BLaER1 treated with 17β-estradiol and CSF1 and Interleukin-3, amounts not matched to agents 10 nM and 100 nM (cell line): Measurements from ENCODE around the gene SQSTM1.

Source experiments
- H3K27ac ChIP-seq, 11 experiments: shearing (Covaris generic); formaldehyde crosslinking; 2 replicates each; pipeline ENCODE4 v1.8.1; 2022
- H3K27me3 ChIP-seq, 11 experiments: shearing (Covaris generic); formaldehyde crosslinking; 2 replicates each; pipeline ENCODE4 v1.8.1; 2022
- H3K36me3 ChIP-seq, 11 experiments: shearing (Covaris generic); formaldehyde crosslinking; 2 replicates each; pipeline ENCODE4 v1.8.1; 2022
- H3K4me1 ChIP-seq, 10 experiments: shearing (Covaris generic); formaldehyde crosslinking; 2 replicates each; pipeline ENCODE4 v1.8.1; 2022
- H3K4me2 ChIP-seq, 11 experiments: shearing (Covaris generic); formaldehyde crosslinking; 2 replicates each; pipeline ENCODE4 v1.8.1; 2022
- H3K4me3 ChIP-seq, 10 experiments: shearing (Covaris generic); formaldehyde crosslinking; 2 replicates each; pipeline ENCODE4 v1.8.1; 2022
- H3K9ac ChIP-seq, 11 experiments: shearing (Covaris generic); formaldehyde crosslinking; 2 replicates each; pipeline ENCODE4 v1.8.1; 2022
- H3K9me3 ChIP-seq, 11 experiments: shearing (Covaris generic); formaldehyde crosslinking; replicated peaks in 1 of 11; 2 replicates each; pipeline ENCODE4 v1.8.1; 2022
- H4K20me1 ChIP-seq, 11 experiments: shearing (Covaris generic); formaldehyde crosslinking; 2 replicates each; pipeline ENCODE4 v1.8.1; 2022
- Cebpa-rat ChIP-seq, 11 experiments: shearing (Covaris generic); IDR thresholded peaks; 2 replicates each; pipeline ENCODE4 v1.8.1; 2022

Gene SQSTM1

DNA sequence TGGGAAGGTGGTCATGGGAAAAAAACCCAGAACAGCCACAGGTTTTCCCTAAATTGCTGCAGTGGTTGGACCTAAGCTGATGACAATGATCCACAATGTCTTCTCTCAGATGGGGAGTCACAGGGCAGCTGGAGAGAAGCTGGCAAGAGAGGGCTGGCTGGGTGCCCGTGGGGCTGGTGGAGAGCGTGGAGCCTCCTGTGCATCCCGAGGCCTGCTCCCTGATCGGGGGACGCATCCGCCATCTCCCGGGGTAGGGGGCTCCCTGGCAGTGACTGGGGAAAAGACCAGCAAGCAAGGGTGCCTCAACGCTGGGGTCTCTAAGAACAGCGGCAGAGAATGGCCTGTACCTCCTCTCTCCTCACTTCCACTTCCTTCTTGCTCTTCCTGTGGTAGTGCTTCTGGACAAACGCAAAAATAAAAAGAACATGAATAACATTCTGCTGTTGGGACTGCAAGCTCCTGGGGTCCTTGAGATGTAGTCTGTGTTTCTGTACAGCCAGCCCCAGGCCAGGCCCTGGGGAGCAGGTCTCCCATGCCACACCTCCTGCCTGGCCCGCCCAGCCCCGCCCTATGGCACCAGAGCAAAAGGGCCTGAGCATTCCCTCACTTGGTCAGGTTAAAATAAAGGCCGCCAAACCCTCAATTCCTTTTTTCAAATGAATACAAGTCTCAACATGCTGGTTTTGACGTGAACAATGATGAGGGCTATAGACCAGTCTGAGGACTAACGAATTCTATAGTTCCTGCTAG, 45.0 kb downstream of the SQSTM1 start:
- peak overlapping the region in 5 of 11 experiments; percentile 2 to 45 (median 20); a peak in 3 of 22 replicates for H3K4me2 ChIP-seq
- H3K36me3 ChIP-seq: peaks cover 65 to 91% (median 85%) of the 10 kb centered on the region in 11 experiments
- no peak overlapping the region for H3K9ac ChIP-seq
- H3K4me3 ChIP-seq: no peak overlapping the region
- TF ChIP-seq Cebpa-rat (IDR thresholded peaks at IDR 0.05): no peak
- peaks cover 0 to 21% (median 13%) of the 10 kb centered on the region in 11 experiments; a peak in 18 of 22 replicates for H3K9me3 ChIP-seq
- peaks cover 27 to 44% (median 38%) of the 10 kb centered on the region in 10 experiments for H3K4me1 ChIP-seq
- peaks cover 0 to 52% (median 5%) of the 10 kb centered on the region in 11 experiments; a peak in 10 of 22 replicates for H4K20me1 ChIP-seq
- no peaks in the 10 kb centered on the region for H3K27me3 ChIP-seq
- H3K27ac ChIP-seq: peak overlapping the region in 1 of 11 experiments; percentile 77; a peak in 1 of 22 replicates

DNA sequence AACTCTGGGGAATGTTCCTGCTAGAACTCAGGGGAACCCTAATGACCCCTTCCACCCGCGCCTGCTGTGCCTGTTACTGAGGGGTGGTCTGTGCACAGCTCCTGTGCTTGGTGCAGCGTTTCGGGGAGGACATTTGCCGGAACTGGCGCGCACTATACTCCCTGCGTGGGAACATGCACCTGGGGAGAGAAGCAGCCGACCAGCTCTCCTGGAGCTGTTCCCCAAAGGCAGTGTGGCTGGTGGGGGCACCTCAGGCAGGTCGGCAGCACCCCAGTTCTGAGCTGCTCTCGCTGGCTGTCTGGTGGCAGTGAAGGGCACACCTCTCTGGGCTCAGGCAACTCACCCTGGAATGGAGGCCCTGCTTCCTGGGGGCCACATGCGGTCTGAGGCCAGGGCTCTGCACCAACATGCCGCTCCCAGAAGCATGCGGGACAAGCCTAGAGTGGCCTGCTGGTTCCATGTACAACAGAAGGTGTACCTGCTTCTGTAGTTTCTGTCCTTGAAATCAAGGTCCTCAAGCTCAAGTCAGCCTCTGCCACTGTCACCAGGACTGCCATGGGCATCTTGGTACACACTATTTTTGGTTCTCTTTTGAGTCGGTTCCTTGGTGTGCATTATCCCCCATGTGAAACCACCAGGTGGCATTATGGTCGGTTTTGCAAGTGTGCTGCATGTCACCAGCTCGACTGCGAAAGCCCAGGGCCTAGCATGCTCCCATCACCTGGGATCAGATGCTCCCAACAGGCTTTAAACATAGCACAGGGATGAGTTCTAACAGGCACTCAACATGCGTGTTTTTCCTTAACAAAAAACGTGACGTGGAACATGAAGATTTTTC, 45.8 kb downstream of the SQSTM1 start:
- H3K36me3 ChIP-seq: peaks cover 73 to 96% (median 92%) of the 10 kb centered on the region in 11 experiments
- no peaks in the 10 kb centered on the region for H3K27me3 ChIP-seq
- peaks cover 0 to 56% (median 5%) of the 10 kb centered on the region in 11 experiments; a peak in 10 of 22 replicates for H4K20me1 ChIP-seq
- no peak for TF ChIP-seq Cebpa-rat (IDR thresholded peaks at IDR 0.05)
- H3K27ac ChIP-seq: peak overlapping the region in 7 of 11 experiments; percentile 50 to 77 (median 67); a peak in 10 of 22 replicates
- peak overlapping the region; percentile 6 to 87 (median 56); a peak in 14 of 22 replicates for H3K4me2 ChIP-seq
- no peak overlapping the region for H3K4me3 ChIP-seq
- peak overlapping the region in 5 of 11 experiments; percentile 15 to 65 (median 60); a peak in 6 of 22 replicates for H3K9ac ChIP-seq
- peaks cover 0 to 21% (median 13%) of the 10 kb centered on the region in 11 experiments; a peak in 18 of 22 replicates for H3K9me3 ChIP-seq
- H3K4me1 ChIP-seq: peaks cover 27 to 44% (median 38%) of the 10 kb centered on the region in 10 experiments

GRCh38 chr5:179867079-179867465, 46.4 kb downstream of the SQSTM1 start:
- H3K9ac ChIP-seq: peak overlapping the region in 9 of 11 experiments; percentile 15 to 68 (median 57); a peak in 13 of 22 replicates
- H3K36me3 ChIP-seq: peaks cover 75 to 96% (median 89%) of the 10 kb centered on the region in 11 experiments
- no peaks in the 10 kb centered on the region for H3K27me3 ChIP-seq
- peak overlapping the region; percentile 5 to 87 (median 56); a peak in 17 of 22 replicates for H3K4me2 ChIP-seq
- H3K9me3 ChIP-seq: peaks cover 0 to 18% (median 11%) of the 10 kb centered on the region in 11 experiments; a peak in 18 of 22 replicates
- peaks cover 0 to 56% (median 5%) of the 10 kb centered on the region in 11 experiments; a peak in 10 of 22 replicates for H4K20me1 ChIP-seq
- peaks cover 27 to 44% (median 38%) of the 10 kb centered on the region in 10 experiments for H3K4me1 ChIP-seq
- H3K4me3 ChIP-seq: no peak overlapping the region
- no peak for TF ChIP-seq Cebpa-rat (IDR thresholded peaks at IDR 0.05)
- peak overlapping the region in 10 of 11 experiments; percentile 8 to 77 (median 58); a peak in 16 of 22 replicates for H3K27ac ChIP-seq

GRCh38 chr5:179867476-179867875, 46.8 kb downstream of the SQSTM1 start:
- Histone ChIP-seq H3K36me3 (peaks cover 75 to 96% (median 89%) of the 10 kb centered on the region in 11 experiments), H3K9ac (peak overlapping the region in 10 of 11 experiments; percentile 15 to 68 (median 49); a peak in 15 of 22 replicates), H3K9me3 (peaks cover 0 to 14% (median 7%) of the 10 kb centered on the region in 11 experiments; a peak in 17 of 22 replicates), H3K4me3 (no peak overlapping the region), H3K4me2 (peak overlapping the region; percentile 5 to 87 (median 56); a peak in 20 of 22 replicates), H3K27ac (peak overlapping the region in 10 of 11 experiments; percentile 8 to 77 (median 58); a peak in 17 of 22 replicates), H3K4me1 (peaks cover 27 to 44% (median 38%) of the 10 kb centered on the region in 10 experiments), H4K20me1 (peaks cover 0 to 55% (median 5%) of the 10 kb centered on the region in 11 experiments; a peak in 10 of 22 replicates), H3K27me3 (no peaks in the 10 kb centered on the region)
- TF ChIP-seq Cebpa-rat (IDR thresholded peaks at IDR 0.05): no peak

DNA sequence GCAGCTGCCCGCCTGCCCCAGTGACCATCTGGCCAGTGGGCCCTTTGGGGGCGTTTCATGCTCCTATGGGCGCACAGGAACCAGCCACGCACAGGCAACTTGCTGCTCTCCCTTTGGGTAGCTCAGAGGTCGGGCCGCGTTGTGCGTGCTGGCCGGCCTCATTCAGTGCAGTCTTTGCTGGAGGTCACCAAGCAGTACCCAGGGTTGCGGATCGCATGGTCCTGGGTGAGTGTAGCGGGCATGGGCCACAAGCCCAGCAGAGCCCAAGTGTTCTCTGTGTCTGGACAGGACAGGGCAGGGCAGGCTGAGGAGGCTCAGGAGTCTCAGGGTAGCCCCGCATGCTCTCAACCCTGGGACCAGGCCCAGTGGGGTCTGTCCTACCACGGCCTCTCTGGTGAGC, 47.8 kb downstream of the SQSTM1 start:
- peaks cover 27 to 44% (median 38%) of the 10 kb centered on the region in 10 experiments for H3K4me1 ChIP-seq
- H3K27ac ChIP-seq: peak overlapping the region in 1 of 11 experiments; percentile 77; a peak in 2 of 22 replicates
- TF ChIP-seq Cebpa-rat (IDR thresholded peaks at IDR 0.05): no peak
- H3K36me3 ChIP-seq: peaks cover 75 to 96% (median 89%) of the 10 kb centered on the region in 11 experiments
- no peak overlapping the region for H3K4me3 ChIP-seq
- peak overlapping the region; percentile 4 to 87 (median 56); a peak in 14 of 22 replicates for H3K4me2 ChIP-seq
- peak overlapping the region in 3 of 11 experiments; percentile 9 to 60 (median 13); a peak in 1 of 22 replicates for H3K9ac ChIP-seq
- no peaks in the 10 kb centered on the region for H3K27me3 ChIP-seq
- peaks cover 0 to 51% (median 0%) of the 10 kb centered on the region in 11 experiments; a peak in 10 of 22 replicates for H4K20me1 ChIP-seq
- H3K9me3 ChIP-seq: peaks cover 0 to 4% (median 0%) of the 10 kb centered on the region in 11 experiments; a peak in 3 of 22 replicates

GRCh38 chr5:179869101-179869500, 48.4 kb downstream of the SQSTM1 start:
- Histone ChIP-seq H3K9me3 (no peaks in the 10 kb centered on the region), H3K36me3 (peaks cover 75 to 96% (median 89%) of the 10 kb centered on the region in 11 experiments), H3K4me2 (peak overlapping the region in 4 of 11 experiments; percentile 6 to 74 (median 68); a peak in 3 of 22 replicates), H4K20me1 (peaks cover 0 to 56% (median 0%) of the 10 kb centered on the region in 11 experiments; a peak in 10 of 22 replicates), H3K9ac (peak overlapping the region in 1 of 11 experiments; percentile 60; a peak in 1 of 22 replicates), H3K27ac (no peak overlapping the region; a peak in 1 of 22 replicates), H3K27me3 (no peaks in the 10 kb centered on the region), H3K4me1 (peaks cover 27 to 44% (median 38%) of the 10 kb centered on the region in 10 experiments), H3K4me3 (no peak overlapping the region)
- no peak for TF ChIP-seq Cebpa-rat (IDR thresholded peaks at IDR 0.05)

DNA sequence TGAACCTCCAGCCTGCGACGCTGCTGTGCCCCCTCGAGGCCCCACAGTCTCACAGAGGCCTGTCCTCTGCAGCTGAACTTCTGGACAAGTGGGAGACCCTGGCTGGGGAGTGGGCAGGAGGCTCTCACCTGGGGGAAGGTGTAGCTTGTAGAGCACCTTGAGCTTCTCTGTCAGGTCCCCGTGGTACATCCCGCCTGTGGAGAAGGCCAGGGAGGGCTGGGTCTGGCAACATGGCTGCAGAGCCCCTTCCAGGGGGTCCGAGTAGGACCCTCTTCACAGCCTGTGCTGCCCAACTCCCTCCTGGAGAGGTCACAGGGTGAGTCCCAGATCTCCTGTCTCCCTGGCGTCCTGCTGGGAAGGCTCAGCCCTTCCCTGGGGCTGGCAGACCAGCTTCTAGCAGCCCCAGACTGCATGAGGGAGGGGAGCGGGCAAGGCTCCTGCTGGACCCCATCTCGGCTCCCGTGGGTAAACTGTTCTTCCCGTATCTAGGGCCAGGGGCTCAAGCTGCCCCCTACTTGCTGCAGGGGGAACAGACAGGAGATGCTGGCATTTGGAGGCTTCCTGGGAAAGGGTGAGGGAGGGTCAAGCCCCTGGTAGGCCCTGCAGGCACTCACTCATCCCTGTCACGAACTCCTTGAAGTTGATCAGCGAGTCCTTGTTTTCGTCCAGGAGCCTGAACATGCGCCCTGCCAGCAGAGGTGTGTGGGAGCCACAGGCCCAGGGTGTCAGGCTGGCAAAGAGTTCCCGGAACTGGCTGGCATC, 49.1 kb downstream of the SQSTM1 start:
- Histone ChIP-seq H4K20me1 (peaks cover 0 to 64% (median 4%) of the 10 kb centered on the region in 11 experiments; a peak in 11 of 22 replicates), H3K27ac (no peak overlapping the region), H3K4me1 (peaks cover 27 to 44% (median 38%) of the 10 kb centered on the region in 10 experiments), H3K4me2 (no peak overlapping the region), H3K36me3 (peaks cover 77 to 97% (median 91%) of the 10 kb centered on the region in 11 experiments), H3K9ac (no peak overlapping the region), H3K4me3 (no peak overlapping the region), H3K9me3 (no peaks in the 10 kb centered on the region), H3K27me3 (no peaks in the 10 kb centered on the region)
- no peak for TF ChIP-seq Cebpa-rat (IDR thresholded peaks at IDR 0.05)
